ENCODE measurements around the gene MALRD1.

DNA sequence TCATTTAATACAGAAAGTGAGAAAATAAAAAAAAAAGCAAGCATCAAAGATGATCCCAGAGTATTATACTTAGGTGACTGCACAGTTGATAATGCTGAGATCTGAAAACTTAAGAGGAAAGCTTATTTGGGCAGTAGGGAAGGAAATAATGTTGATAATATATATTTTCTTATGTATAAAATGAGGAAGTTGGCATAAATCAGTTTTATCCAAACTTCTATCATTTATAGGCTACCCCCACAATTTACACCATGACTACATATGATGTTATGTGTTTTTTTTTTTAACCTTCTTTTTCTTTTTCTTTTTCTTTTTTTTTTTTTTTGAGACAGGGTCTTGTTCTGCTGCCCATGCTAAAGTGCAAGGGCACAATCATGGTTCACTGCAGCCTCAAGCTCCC is 659.4 kb downstream of the MALRD1 start:
- TF ChIP-seq POLR2A (IDR thresholded peaks at IDR 0.05), result no peak
- TF ChIP-seq, protein P1, sequence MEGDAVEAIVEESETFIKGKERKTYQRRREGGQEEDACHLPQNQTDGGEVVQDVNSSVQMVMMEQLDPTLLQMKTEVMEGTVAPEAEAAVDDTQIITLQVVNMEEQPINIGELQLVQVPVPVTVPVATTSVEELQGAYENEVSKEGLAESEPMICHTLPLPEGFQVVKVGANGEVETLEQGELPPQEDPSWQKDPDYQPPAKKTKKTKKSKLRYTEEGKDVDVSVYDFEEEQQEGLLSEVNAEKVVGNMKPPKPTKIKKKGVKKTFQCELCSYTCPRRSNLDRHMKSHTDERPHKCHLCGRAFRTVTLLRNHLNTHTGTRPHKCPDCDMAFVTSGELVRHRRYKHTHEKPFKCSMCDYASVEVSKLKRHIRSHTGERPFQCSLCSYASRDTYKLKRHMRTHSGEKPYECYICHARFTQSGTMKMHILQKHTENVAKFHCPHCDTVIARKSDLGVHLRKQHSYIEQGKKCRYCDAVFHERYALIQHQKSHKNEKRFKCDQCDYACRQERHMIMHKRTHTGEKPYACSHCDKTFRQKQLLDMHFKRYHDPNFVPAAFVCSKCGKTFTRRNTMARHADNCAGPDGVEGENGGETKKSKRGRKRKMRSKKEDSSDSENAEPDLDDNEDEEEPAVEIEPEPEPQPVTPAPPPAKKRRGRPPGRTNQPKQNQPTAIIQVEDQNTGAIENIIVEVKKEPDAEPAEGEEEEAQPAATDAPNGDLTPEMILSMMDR (IDR thresholded peaks at IDR 0.05), result no peak

Data from right lobe of liver (tissue), 4 donors.